ENCODE results near the gene H1-8. TPM values are rescaled to one million over a fixed set of nuclear protein-coding genes. Genes with fewer than 3 reads are reported as not detected.
A peak's percentile ranks its signal among the peaks of the same experiment; 100 is the strongest.

H1-8 gene
- total RNA-seq, 1 donor from 2014 or later: not detected

DNA sequence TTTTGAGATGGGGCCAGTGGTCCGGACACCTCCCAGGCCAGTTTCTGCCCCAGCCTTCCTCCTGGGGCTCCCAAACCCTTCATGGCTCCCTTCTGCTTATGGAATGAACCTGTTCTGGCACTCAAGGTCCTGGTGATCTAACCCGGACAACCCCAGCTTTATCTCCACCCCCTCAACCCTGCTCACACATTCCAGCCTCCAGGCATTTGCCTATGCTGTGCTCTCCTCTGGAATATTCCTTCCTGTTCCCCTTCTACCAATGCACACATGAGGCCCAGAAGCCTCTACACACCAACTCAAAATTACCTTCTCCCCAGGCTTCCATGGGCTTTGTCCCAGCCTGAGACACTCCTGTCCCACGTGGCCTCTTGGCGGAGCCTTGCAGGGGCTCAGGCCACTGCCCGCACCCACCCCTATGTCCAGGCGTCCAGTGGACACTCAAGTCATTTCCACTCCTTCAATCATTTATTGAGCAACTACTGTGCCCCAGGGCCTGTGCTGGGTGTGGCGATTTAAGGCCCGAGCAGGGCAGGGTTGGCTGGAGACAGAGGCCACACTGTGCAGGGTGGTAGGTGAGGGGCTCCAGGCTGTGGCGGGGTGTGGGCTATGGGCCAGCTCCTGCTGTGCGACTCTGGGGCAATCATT lies 44.7 kb downstream of the H1-8 start:
- DNase-seq (ENCODE audit: low spot score): no peak
- Mint-ChIP-seq H3K9me3 (ENCODE audit: low read depth) (no peaks in the 10 kb centered on the region), H3K27me3 (ENCODE audit: low read depth) (no peaks in the 10 kb centered on the region), H3K4me1 (ENCODE audit: low read depth) (peaks cover 43% of the 10 kb centered on the region), H3K27ac (ENCODE audit: unreplicated experiment) (peak overlapping the region; percentile 63), H3K36me3 (ENCODE audit: low read depth) (peaks cover 17% of the 10 kb centered on the region), H3K4me3 (ENCODE audit: unreplicated experiment) (no peak overlapping the region)
- TF ChIP-seq CTCF (IDR thresholded peaks at IDR 0.05): no peak

DNA sequence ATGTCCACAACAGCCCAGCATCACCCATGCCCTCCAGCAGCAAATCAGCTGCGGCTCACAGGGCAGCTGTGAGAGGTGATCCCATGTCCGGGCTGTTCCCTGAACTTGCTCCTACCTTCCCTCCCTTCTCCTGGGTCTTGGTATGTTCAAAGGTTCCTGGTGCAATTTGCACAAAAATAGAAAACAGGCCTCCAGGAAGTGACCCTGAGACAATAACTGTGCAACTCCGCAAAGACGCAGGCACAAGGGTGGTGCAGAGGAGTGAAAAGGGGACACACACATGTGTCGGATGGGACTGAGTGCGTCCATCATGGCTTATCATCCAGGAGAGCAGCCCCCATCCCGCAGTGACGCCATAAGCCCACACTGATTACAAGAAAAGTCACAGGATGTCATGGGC lies 47.2 kb downstream of the H1-8 start:
- DNase-seq (ENCODE audit: low spot score): no peak
- no peaks in the 10 kb centered on the region for H3K27me3 Mint-ChIP-seq (ENCODE audit: low read depth)
- peak overlapping the region; percentile 22 for H3K27ac Mint-ChIP-seq (ENCODE audit: unreplicated experiment)
- no peaks in the 10 kb centered on the region for H3K9me3 Mint-ChIP-seq (ENCODE audit: low read depth)
- TF ChIP-seq CTCF (IDR thresholded peaks at IDR 0.05): no peak
- H3K4me1 Mint-ChIP-seq (ENCODE audit: low read depth): peaks cover 68% of the 10 kb centered on the region
- peaks cover 12% of the 10 kb centered on the region for H3K36me3 Mint-ChIP-seq (ENCODE audit: low read depth)
- H3K4me3 Mint-ChIP-seq (ENCODE audit: unreplicated experiment): no peak overlapping the region

DNA sequence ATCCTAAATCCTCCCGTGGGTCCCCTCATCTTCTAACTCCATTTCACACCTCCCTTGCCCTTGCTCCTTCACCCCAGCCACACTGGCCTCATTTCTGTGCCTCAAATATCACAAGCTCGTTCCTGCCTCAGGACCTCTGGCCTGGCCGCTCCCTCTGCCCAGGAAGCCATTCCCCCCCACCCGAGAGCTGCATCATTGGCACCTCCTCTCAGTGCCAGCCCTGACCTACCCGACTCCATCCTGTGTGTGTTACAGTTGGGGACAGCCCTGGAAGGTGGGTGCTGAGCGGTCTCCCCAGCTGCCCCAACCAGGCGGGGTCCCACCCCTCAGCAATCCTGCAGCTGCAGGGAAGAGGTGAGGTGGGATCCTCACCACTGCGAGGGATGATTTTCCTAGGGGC lies 49.0 kb downstream of the H1-8 start:
- H3K27ac Mint-ChIP-seq (ENCODE audit: unreplicated experiment): peak overlapping the region; percentile 99
- peak overlapping the region; percentile 26 for H3K4me3 Mint-ChIP-seq (ENCODE audit: unreplicated experiment)
- no peak for DNase-seq (ENCODE audit: low spot score)
- H3K9me3 Mint-ChIP-seq (ENCODE audit: low read depth): no peaks in the 10 kb centered on the region
- H3K4me1 Mint-ChIP-seq (ENCODE audit: low read depth): peaks cover 78% of the 10 kb centered on the region
- H3K36me3 Mint-ChIP-seq (ENCODE audit: low read depth): peaks cover 7% of the 10 kb centered on the region
- H3K27me3 Mint-ChIP-seq (ENCODE audit: low read depth): no peaks in the 10 kb centered on the region
- no peak for TF ChIP-seq CTCF (IDR thresholded peaks at IDR 0.05)

DNA sequence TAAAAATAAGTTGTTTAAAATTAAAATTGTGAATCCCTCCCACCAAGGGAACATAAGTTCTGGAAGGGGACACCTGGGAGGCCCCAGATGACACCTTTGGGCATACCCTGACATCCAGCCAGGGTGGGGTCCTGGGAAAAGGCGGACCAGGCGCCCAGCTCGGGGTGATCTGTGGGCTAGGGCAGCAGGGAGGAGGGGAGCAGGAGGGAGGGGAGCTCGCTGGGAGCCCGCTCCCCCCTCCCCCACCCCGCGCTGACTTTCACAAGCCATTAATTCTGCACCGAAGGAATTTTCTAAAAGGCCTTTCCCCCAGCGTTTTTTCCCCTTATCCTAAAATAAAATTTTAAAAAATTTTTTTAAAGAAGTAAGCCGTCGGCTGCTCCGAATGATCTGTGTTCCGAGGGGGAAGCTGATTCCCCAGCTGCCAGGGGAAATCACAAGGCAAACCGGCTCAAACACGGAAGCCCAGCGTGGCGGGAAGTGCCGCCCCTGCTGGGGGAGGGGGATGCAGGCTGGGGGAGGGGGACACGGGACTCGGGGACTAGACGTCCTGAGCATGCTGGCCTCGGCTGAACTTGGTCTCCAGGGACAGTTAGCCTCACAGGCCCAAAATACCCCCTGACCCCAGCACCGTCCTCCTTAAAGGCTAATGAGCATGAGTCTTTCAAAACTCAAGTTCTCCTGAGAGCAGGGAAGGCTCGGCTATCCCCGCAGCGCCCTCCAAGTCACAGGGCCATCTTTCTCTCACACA lies 49.6 kb downstream of the H1-8 start:
- peaks cover 78% of the 10 kb centered on the region for H3K4me1 Mint-ChIP-seq (ENCODE audit: low read depth)
- peaks cover 5% of the 10 kb centered on the region for H3K36me3 Mint-ChIP-seq (ENCODE audit: low read depth)
- DNase-seq (ENCODE audit: low spot score): no peak

GRCh38 chr3:129593230-129593594 lies 50.2 kb downstream of the H1-8 start:
- H3K4me3 Mint-ChIP-seq (ENCODE audit: unreplicated experiment): peak overlapping the region; percentile 46
- no peaks in the 10 kb centered on the region for H3K9me3 Mint-ChIP-seq (ENCODE audit: low read depth)
- DNase-seq (ENCODE audit: low spot score): no peak
- peak overlapping the region; percentile 99 for H3K27ac Mint-ChIP-seq (ENCODE audit: unreplicated experiment)
- peaks cover 80% of the 10 kb centered on the region for H3K4me1 Mint-ChIP-seq (ENCODE audit: low read depth)
- peak; percentile 48 for TF ChIP-seq CTCF (IDR thresholded peaks at IDR 0.05)
- H3K27me3 Mint-ChIP-seq (ENCODE audit: low read depth): no peaks in the 10 kb centered on the region
- peaks cover 3% of the 10 kb centered on the region for H3K36me3 Mint-ChIP-seq (ENCODE audit: low read depth)

More for the DNA sequence above, 49.6 kb downstream of the H1-8 start:
- peak overlapping the region; percentile 46 for H3K4me3 Mint-ChIP-seq (ENCODE audit: unreplicated experiment)
- peak overlapping the region; percentile 99 for H3K27ac Mint-ChIP-seq (ENCODE audit: unreplicated experiment)
- no peaks in the 10 kb centered on the region for H3K9me3 Mint-ChIP-seq (ENCODE audit: low read depth)
- no peaks in the 10 kb centered on the region for H3K27me3 Mint-ChIP-seq (ENCODE audit: low read depth)
- TF ChIP-seq CTCF (IDR thresholded peaks at IDR 0.05): no peak
